ENCODE results near the gene NOXA1.

DNA sequence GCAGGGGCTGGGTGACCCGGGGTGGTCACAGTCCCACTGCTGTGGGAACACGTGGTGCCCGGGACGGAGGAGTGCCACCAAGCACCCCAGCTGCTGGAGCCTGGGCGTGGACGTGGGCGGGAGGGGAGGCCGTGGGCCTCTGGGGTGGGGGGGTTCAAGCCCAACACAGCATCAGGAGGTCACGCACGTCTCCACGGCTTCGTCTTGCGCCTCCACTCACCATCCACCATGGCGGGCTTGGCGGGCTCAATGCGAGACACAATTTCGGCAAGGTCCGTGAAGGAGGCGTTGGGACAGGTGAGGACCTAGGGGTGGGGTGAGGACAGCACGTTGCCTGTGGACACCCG, 38.1 kb downstream of the NOXA1 start:
- no peak for TF ChIP-seq CTCF (IDR thresholded peaks at IDR 0.05)
- no peak for TF ChIP-seq POLR2A (IDR thresholded peaks at IDR 0.05)

Measured in right lobe of liver (tissue), 4 donors.